Memory B cell (primary cell): ENCODE results near the gene CLRN2.

ENCODE experiments used
- ATAC-seq: fragments of 150-1000 bp; cut with Tn5 transposase; 2 replicates; pipeline ENCODE4 v1.10.0; 2021; ENCODE audit warnings: low read depth, mild to moderate bottlenecking, moderate library complexity
- DNase-seq, 2 donors: peaks; one replicate each; pipeline ENCODE4 v3.0.0; 2022; ENCODE audit warnings: low spot score in 2 of 2
- H3K27ac Mint-ChIP-seq: one replicate; pipeline ENCODE4 v1.8.0; 2022; ENCODE audit warnings: mild to moderate bottlenecking, moderate library complexity, mixed read lengths
- H3K27me3 Mint-ChIP-seq: one replicate; pipeline ENCODE4 v1.8.0; 2022; ENCODE audit warnings: mixed read lengths
- H3K36me3 Mint-ChIP-seq: one replicate; pipeline ENCODE4 v1.8.0; 2022; ENCODE audit warnings: mild to moderate bottlenecking, mixed read lengths
- H3K4me1 Mint-ChIP-seq: one replicate; pipeline ENCODE4 v1.8.0; 2022; ENCODE audit warnings: mixed read lengths
- H3K4me3 Mint-ChIP-seq: one replicate; pipeline ENCODE4 v1.8.0; 2022; ENCODE audit warnings: mild to moderate bottlenecking, moderate library complexity, mixed read lengths
- H3K9me3 Mint-ChIP-seq: one replicate; pipeline ENCODE4 v1.8.0; 2022; ENCODE audit warnings: mixed read lengths

Gene CLRN2

GRCh38 chr4:17514865-17515264 is at the start of gene CLRN2:
Gene CLRN2, plus strand, starts transcription at chr4:17515165. Its CDS starts 102 bp downstream, at chr4:17515267.
- DNase-seq = no peak
- Mint-ChIP-seq H3K27ac (no peak within 1 kb of the TSS), H3K27me3 (peaks cover 2% of the 10 kb centered on the region), H3K9me3 (no peaks in the 10 kb centered on the region), H3K36me3 (no peaks in the 10 kb centered on the region), H3K4me1 (peaks cover 18% of the 10 kb centered on the region), H3K4me3 (no peak within 1 kb of the TSS)
- no peak for ATAC-seq

- Mint-ChIP-seq H3K36me3 (peaks cover 10% of the 10 kb centered on the region), H3K4me3 (no peak overlapping the region), H3K4me1 (no peaks in the 10 kb centered on the region), H3K27me3 (no peaks in the 10 kb centered on the region), H3K27ac (no peak overlapping the region), H3K9me3 (no peaks in the 10 kb centered on the region)
- no peak for DNase-seq
- no peak for ATAC-seq
Measured at GRCh38 chr4:17468619-17469221, 46.2 kb upstream of the CLRN2 start.

- ATAC-seq (no peak), DNase-seq (no peak)
- no peaks in the 10 kb centered on the region for H3K4me1 Mint-ChIP-seq
- no peak overlapping the region for H3K27ac Mint-ChIP-seq
- no peak overlapping the region for H3K4me3 Mint-ChIP-seq
- H3K9me3 Mint-ChIP-seq = no peaks in the 10 kb centered on the region
- no peaks in the 10 kb centered on the region for H3K27me3 Mint-ChIP-seq
- peaks cover 7% of the 10 kb centered on the region for H3K36me3 Mint-ChIP-seq
Measured at GRCh38 chr4:17469931-17470674, 44.9 kb upstream of the CLRN2 start.

GRCh38 chr4:17475481-17475880 is 39.5 kb upstream of the CLRN2 start:
- H3K4me1 Mint-ChIP-seq = peaks cover 6% of the 10 kb centered on the region
- no peak overlapping the region for H3K4me3 Mint-ChIP-seq
- H3K36me3 Mint-ChIP-seq = peaks cover 11% of the 10 kb centered on the region
- H3K9me3 Mint-ChIP-seq = no peaks in the 10 kb centered on the region
- DNase-seq = no peak
- H3K27me3 Mint-ChIP-seq = no peaks in the 10 kb centered on the region
- H3K27ac Mint-ChIP-seq = no peak overlapping the region
- no peak for ATAC-seq

GRCh38 chr4:17476853-17477252 is 38.1 kb upstream of the CLRN2 start:
- H3K27ac Mint-ChIP-seq = peak overlapping the region; percentile 60
- no peak for ATAC-seq

GRCh38 chr4:17477774-17478472 is 37.0 kb upstream of the CLRN2 start:
- Mint-ChIP-seq H3K36me3 (peaks cover 6% of the 10 kb centered on the region), H3K4me1 (peaks cover 6% of the 10 kb centered on the region)
- ATAC-seq = no peak

More at GRCh38 chr4:17476853-17477252, 38.1 kb upstream of the CLRN2 start:
- no peak overlapping the region for H3K4me3 Mint-ChIP-seq
- H3K27me3 Mint-ChIP-seq = no peaks in the 10 kb centered on the region
- H3K4me1 Mint-ChIP-seq = peaks cover 6% of the 10 kb centered on the region
- no peaks in the 10 kb centered on the region for H3K9me3 Mint-ChIP-seq
- H3K36me3 Mint-ChIP-seq = peaks cover 6% of the 10 kb centered on the region
- no peak for DNase-seq

GRCh38 chr4:17480210-17480927 is 34.6 kb upstream of the CLRN2 start:
- no peak overlapping the region for H3K27ac Mint-ChIP-seq
- H3K9me3 Mint-ChIP-seq = peaks cover 2% of the 10 kb centered on the region
- H3K27me3 Mint-ChIP-seq = no peaks in the 10 kb centered on the region
- DNase-seq (no peak), ATAC-seq (no peak)
- peaks cover 13% of the 10 kb centered on the region for H3K36me3 Mint-ChIP-seq
- peaks cover 6% of the 10 kb centered on the region for H3K4me1 Mint-ChIP-seq
- H3K4me3 Mint-ChIP-seq = no peak overlapping the region

More at GRCh38 chr4:17477774-17478472, 37.0 kb upstream of the CLRN2 start:
- H3K27ac Mint-ChIP-seq = no peak overlapping the region
- no peak overlapping the region for H3K4me3 Mint-ChIP-seq
- no peaks in the 10 kb centered on the region for H3K27me3 Mint-ChIP-seq
- H3K9me3 Mint-ChIP-seq = no peaks in the 10 kb centered on the region
- no peak for DNase-seq

GRCh38 chr4:17480955-17481354 is 34.0 kb upstream of the CLRN2 start:
- DNase-seq = no peak
- ATAC-seq = no peak
- Mint-ChIP-seq H3K36me3 (peaks cover 15% of the 10 kb centered on the region), H3K4me3 (no peak overlapping the region), H3K9me3 (peaks cover 2% of the 10 kb centered on the region), H3K27me3 (no peaks in the 10 kb centered on the region), H3K4me1 (peaks cover 6% of the 10 kb centered on the region), H3K27ac (no peak overlapping the region)

- H3K4me3 Mint-ChIP-seq = no peak overlapping the region
- no peak for DNase-seq
- no peak overlapping the region for H3K27ac Mint-ChIP-seq
- no peaks in the 10 kb centered on the region for H3K4me1 Mint-ChIP-seq
- ATAC-seq = no peak
- peaks cover 19% of the 10 kb centered on the region for H3K36me3 Mint-ChIP-seq
- H3K9me3 Mint-ChIP-seq = peaks cover 2% of the 10 kb centered on the region
- H3K27me3 Mint-ChIP-seq = no peaks in the 10 kb centered on the region
Measured at GRCh38 chr4:17482716-17483115, 32.2 kb upstream of the CLRN2 start.

- no peak for ATAC-seq
- Mint-ChIP-seq H3K27me3 (no peaks in the 10 kb centered on the region), H3K4me3 (no peak overlapping the region), H3K27ac (peak overlapping the region; percentile 18), H3K36me3 (peaks cover 47% of the 10 kb centered on the region), H3K4me1 (no peaks in the 10 kb centered on the region), H3K9me3 (peaks cover 2% of the 10 kb centered on the region)
- DNase-seq = no peak
Measured at GRCh38 chr4:17489123-17489522, 25.8 kb upstream of the CLRN2 start.

GRCh38 chr4:17489721-17490120 is 25.2 kb upstream of the CLRN2 start:
- DNase-seq (no peak), ATAC-seq (no peak)
- peak overlapping the region; percentile 18 for H3K27ac Mint-ChIP-seq
- H3K9me3 Mint-ChIP-seq = peaks cover 2% of the 10 kb centered on the region
- no peaks in the 10 kb centered on the region for H3K4me1 Mint-ChIP-seq
- H3K27me3 Mint-ChIP-seq = no peaks in the 10 kb centered on the region
- peaks cover 48% of the 10 kb centered on the region for H3K36me3 Mint-ChIP-seq
- no peak overlapping the region for H3K4me3 Mint-ChIP-seq

- H3K27me3 Mint-ChIP-seq = no peaks in the 10 kb centered on the region
Measured at GRCh38 chr4:17490575-17491059, 24.3 kb upstream of the CLRN2 start.

GRCh38 chr4:17491196-17491595 is 23.8 kb upstream of the CLRN2 start:
- DNase-seq (no peak), ATAC-seq (no peak)
- H3K4me3 Mint-ChIP-seq = no peak overlapping the region
- H3K27me3 Mint-ChIP-seq = no peaks in the 10 kb centered on the region
- no peaks in the 10 kb centered on the region for H3K9me3 Mint-ChIP-seq
- no peak overlapping the region for H3K27ac Mint-ChIP-seq
- peaks cover 44% of the 10 kb centered on the region for H3K36me3 Mint-ChIP-seq
- H3K4me1 Mint-ChIP-seq = no peaks in the 10 kb centered on the region

More at GRCh38 chr4:17490575-17491059, 24.3 kb upstream of the CLRN2 start:
- no peak overlapping the region for H3K27ac Mint-ChIP-seq
- DNase-seq (no peak), ATAC-seq (no peak)
- peaks cover 43% of the 10 kb centered on the region for H3K36me3 Mint-ChIP-seq
- no peaks in the 10 kb centered on the region for H3K9me3 Mint-ChIP-seq
- H3K4me1 Mint-ChIP-seq = no peaks in the 10 kb centered on the region
- no peak overlapping the region for H3K4me3 Mint-ChIP-seq
